Measurements from ENCODE around the gene ALS2CL.
"Not testable (repeated sequence)": the region's sequence is repeated elsewhere in the genome, so short reads cannot be mapped to it uniquely, and the experiment has no call there.

Gene ALS2CL

GRCh38 chr3:46693038-46693891 is at the start of gene ALS2CL:
ALS2CL (minus strand) TSS chr3:46693679; CDS start chr3:46689440, 4,239 bp downstream.
- peak; percentile 68 to 78 for ATAC-seq

- ATAC-seq = no peak
These were observed 49.6 kb upstream of the ALS2CL start for GRCh38 chr3:46742992-46743585.

DNA sequence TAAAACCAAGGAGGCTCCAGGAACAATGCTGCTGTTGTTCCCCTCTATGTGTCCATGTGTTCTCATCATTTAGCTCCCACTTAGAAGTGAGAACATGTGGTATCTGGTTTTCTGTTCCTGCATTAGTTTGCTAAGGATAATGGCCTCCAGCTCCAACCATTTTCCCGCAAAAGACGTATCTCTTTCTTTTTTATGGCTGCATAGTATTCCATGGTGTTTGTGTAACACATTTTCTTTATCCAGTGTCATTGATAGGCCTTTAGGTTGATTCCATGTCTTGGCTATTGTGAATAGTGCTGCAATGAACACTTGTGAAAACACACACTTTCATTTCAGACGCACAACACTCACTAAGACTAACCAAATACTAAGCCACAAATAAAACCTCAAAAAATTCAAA is 46.1 kb upstream of the ALS2CL start:
- ATAC-seq = not testable (repeated sequence)

DNA sequence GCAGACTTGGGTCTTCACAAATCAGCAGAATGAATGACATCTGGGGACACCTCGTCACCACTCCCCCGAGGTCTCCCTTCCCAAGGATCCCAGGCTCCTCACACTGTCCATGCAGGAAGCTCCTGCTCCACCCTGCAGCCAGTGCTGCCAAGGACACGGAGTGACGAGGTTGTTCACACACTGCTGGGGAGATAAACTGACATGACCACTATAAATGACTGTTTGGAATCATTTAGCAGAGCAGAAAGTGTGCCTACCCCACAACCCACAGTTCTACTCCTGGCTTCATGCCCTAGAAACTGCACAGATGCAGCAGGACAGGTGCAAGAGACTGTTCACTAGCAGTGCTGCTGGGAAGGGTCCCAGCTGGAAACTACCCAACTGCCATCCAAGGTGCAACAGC is 43.9 kb upstream of the ALS2CL start:
- no peak for ATAC-seq

GRCh38 chr3:46736006-46736872 is 42.8 kb upstream of the ALS2CL start:
- ATAC-seq = no peak

- ATAC-seq = no peak
These were observed 41.3 kb upstream of the ALS2CL start for GRCh38 chr3:46734773-46735172.

DNA sequence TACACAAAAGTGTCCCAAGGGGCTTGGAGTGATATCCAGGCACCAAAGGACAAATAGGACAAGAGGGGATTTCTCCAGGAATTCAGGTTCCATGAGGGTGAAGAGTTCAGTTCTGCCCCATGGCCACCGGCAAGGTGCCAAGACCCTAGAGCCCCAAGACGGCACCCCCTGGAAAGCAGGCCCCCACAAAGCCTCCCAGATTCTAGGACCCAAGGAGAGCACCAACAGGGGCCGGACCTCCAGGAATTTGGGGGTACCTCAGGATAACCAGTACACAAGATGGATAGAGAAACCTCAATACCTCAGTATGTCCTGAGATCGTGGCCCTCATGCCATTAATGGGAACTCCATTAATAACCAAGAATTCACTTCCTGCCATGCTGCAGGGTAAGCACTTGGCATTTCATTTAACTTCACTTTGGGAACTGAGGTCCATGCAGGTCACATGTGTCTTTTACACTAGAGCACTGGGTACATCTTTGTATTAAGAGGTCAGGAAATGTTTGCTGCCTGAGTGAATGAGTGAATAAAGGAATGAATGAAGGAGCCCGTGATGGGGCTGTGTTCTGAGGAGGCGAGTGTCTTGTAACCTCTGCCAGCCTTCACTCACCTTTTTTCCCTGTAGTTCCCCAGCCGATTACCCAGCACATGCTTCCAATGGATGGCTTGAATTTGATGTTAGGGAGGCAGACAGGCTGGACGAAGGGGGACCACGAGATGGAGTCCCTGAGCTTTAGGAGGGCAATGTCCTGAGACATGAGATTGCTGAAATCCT is 39.7 kb upstream of the ALS2CL start:
- ATAC-seq = no peak

DNA sequence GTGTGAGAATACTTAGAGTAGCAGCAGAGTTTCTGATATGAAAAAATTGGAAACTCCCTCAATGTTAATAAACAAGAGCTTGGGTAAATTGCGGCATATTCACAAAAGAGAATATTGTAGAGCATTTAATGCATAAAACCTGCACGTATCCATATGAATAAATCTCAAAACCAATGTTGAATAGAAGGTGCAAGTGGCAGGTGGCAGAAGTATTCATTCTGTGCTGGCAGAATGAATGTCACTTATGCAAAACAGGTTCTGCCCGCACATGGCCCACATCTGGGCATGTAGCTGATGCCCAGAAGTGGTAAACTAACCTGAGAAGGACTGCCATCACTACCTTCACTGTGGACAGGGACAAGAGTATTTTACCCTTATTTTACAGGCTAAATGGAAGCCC is 38.3 kb upstream of the ALS2CL start:
- ATAC-seq = no peak

DNA sequence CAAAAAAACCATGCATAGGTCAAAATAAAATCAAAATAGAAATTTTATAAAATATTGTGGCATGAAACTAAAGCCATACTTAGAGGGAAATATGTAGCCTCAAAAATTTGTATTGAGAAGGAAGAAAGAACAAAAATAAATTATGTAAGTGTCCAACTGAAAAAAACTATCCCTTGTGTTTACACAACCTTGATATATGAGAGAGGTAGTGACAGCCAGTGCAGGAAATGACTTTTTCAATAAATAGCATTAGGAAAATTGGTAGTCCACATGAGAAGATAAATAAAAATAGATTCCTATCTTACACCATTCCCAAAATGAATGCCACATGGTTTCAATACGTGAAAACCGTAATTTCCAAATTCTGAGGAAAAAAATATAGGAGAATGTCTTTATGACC is 37.3 kb upstream of the ALS2CL start:
- ATAC-seq = no peak

DNA sequence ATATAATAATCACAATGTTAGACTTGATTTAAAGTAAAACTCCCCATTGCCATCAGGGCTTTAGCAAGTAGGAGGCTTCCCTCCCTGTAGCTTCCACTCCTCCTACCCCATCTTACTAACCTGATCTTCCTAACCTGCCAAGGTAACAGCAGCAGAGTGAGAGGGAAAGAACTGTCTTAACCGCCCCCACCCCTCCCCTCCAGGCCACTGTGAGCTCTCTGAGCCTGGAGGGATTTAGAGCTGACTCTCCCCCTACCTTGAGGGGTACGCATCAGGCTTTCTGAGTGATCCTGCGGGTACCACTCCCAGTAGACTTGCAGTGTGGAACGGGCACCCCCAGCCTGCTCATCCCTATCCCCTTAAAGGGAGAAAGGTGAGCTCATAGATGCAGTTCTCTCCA is 35.6 kb upstream of the ALS2CL start:
- no peak for ATAC-seq

- ATAC-seq = no peak
These were observed 32.3 kb upstream of the ALS2CL start for GRCh38 chr3:46725621-46726314.

GRCh38 chr3:46724424-46724823 is 30.9 kb upstream of the ALS2CL start:
- ATAC-seq = peak; percentile 60 to 65

- ATAC-seq = no peak
These were observed 29.0 kb upstream of the ALS2CL start for GRCh38 chr3:46722443-46722842.

DNA sequence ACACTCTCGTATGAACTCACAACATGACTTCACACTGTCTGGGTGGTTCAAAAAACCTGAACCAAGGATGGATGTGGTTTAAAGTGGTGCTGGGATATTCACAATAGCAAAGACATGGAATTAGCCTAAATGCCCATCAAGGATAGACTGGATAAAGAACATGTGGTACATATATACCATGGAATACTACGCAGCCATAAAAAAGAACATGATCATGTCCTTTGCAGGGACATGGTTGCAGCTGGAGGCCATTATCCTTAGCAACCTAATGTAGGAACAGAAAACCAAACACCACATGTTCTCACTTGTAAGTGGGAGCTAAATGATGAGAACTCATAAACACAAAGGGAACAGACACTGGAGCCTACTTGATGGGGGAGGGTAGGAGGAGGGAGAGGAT is 27.5 kb upstream of the ALS2CL start:
- ATAC-seq = no peak

GRCh38 chr3:46719735-46720271 is 26.3 kb upstream of the ALS2CL start:
- no peak for ATAC-seq

GRCh38 chr3:46719044-46719565 is 25.6 kb upstream of the ALS2CL start:
- ATAC-seq = no peak

GRCh38 chr3:46717447-46718231 is 24.2 kb upstream of the ALS2CL start, which contains the start of gene PRSS50:
PRSS50 (minus strand) TSS chr3:46717869; CDS start chr3:46717824, 45 bp downstream.
- ATAC-seq = peak; percentile 31 to 41

DNA sequence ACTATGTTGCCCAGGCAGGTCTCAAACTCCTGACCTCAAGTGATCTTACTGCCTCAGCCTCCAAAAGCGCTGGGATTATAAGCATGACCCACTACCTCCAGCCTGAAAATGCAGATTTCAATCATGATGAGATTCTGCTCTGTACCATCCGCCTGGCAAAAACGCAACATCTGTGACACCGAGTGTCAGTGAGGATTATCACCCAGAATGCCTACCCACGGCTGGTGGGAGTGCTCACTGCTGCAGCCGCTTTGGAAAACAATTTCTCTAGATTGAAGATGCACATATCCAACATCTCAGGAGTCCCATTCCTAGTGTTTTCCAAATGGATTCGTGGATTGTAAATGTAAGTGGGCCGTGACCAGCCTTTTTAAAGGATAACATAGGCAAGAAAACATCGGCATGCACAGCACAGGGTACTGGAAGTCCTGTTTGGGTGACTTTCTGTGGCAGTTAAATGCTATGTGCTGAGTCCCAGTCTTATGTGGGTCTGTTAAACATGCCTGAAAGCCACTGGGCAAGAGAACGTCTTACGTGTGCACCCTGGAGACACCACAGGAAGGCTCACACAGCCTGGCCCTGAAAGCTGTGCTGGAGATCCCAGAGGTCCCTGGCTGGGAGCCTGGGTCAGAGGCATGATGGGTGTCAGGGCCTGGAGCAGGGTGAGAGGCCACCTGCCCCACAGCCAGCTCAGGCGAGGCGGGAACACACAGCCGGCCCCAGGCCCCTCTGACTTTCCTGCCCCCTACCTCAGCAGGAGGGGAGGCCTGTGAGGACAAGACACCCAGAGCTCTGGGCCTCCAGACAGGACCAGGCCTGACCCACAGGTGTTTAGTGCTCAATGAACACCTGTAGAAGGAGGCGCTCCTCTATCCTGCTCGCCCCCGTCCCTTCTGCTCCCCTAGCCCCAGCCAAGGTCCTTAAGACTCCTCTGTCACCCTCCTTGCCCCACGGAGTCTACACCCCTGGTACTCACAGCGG is 23.3 kb upstream of the ALS2CL start:
- no peak for ATAC-seq
